Measurements from ENCODE around the gene HP1BP3.

HP1BP3 gene

GRCh38 chr1:20723537-20724363 lies 63.4 kb downstream of the HP1BP3 start:
- TF ChIP-seq CREB1 (IDR thresholded peaks at IDR 0.05; ENCODE audit: low read depth) (no peak), USF1 (IDR thresholded peaks at IDR 0.05) (no peak), REST (IDR thresholded peaks at IDR 0.05; ENCODE audit: low read depth) (no peak), YY1 (IDR thresholded peaks at IDR 0.05; ENCODE audit: low read depth) (no peak), NFIC (IDR thresholded peaks at IDR 0.05) (no peak), TEAD4 (IDR thresholded peaks at IDR 0.05) (no peak), EGR1 (IDR thresholded peaks at IDR 0.05) (no peak), FOXM1 (IDR thresholded peaks at IDR 0.05; ENCODE audit: borderline replicate concordance, low read depth) (no peak), TCF12 (IDR thresholded peaks at IDR 0.05; ENCODE audit: low read depth) (no peak), TAF1 (IDR thresholded peaks at IDR 0.05; ENCODE audit: low read depth) (no peak), RAD21 (IDR thresholded peaks at IDR 0.05; ENCODE audit: low read depth) (no peak)

GRCh38 chr1:20723159-20723536 lies 64.0 kb downstream of the HP1BP3 start:
- TF ChIP-seq USF1 (IDR thresholded peaks at IDR 0.05) (no peak), EP300 (IDR thresholded peaks at IDR 0.05; ENCODE audit: borderline replicate concordance) (no peak), NFIC (IDR thresholded peaks at IDR 0.05) (no peak), REST (IDR thresholded peaks at IDR 0.05; ENCODE audit: low read depth) (no peak), MAX (IDR thresholded peaks at IDR 0.05) (no peak), CEBPB (IDR thresholded peaks at IDR 0.05) (no peak), ZBTB7A (IDR thresholded peaks at IDR 0.05; ENCODE audit: low read depth) (no peak), EGR1 (IDR thresholded peaks at IDR 0.05) (no peak), TCF12 (IDR thresholded peaks at IDR 0.05; ENCODE audit: low read depth) (no peak), CREB1 (IDR thresholded peaks at IDR 0.05; ENCODE audit: low read depth) (no peak), FOXM1 (IDR thresholded peaks at IDR 0.05; ENCODE audit: borderline replicate concordance, low read depth) (no peak), YY1 (IDR thresholded peaks at IDR 0.05; ENCODE audit: low read depth) (no peak), RAD21 (IDR thresholded peaks at IDR 0.05; ENCODE audit: low read depth) (no peak), TAF1 (IDR thresholded peaks at IDR 0.05; ENCODE audit: low read depth) (no peak), TEAD4 (IDR thresholded peaks at IDR 0.05) (no peak)

- TF ChIP-seq EP300 (IDR thresholded peaks at IDR 0.05; ENCODE audit: borderline replicate concordance) (no peak), CEBPB (IDR thresholded peaks at IDR 0.05) (no peak), TEAD4 (IDR thresholded peaks at IDR 0.05) (no peak), NFIC (IDR thresholded peaks at IDR 0.05) (no peak), ZBTB7A (IDR thresholded peaks at IDR 0.05; ENCODE audit: low read depth) (no peak), RAD21 (IDR thresholded peaks at IDR 0.05; ENCODE audit: low read depth) (no peak)
Observed at GRCh38 chr1:20721117-20722061, 65.7 kb downstream of the HP1BP3 start.

- no peak for TF ChIP-seq TEAD4 (IDR thresholded peaks at IDR 0.05)
- no peak for TF ChIP-seq USF1 (IDR thresholded peaks at IDR 0.05)
- no peak for TF ChIP-seq EP300 (IDR thresholded peaks at IDR 0.05; ENCODE audit: borderline replicate concordance)
- no peak for TF ChIP-seq YY1 (IDR thresholded peaks at IDR 0.05; ENCODE audit: low read depth)
- TF ChIP-seq REST (IDR thresholded peaks at IDR 0.05; ENCODE audit: low read depth): no peak
- no peak for TF ChIP-seq NFIC (IDR thresholded peaks at IDR 0.05)
- TF ChIP-seq RAD21 (IDR thresholded peaks at IDR 0.05; ENCODE audit: low read depth): no peak
- TF ChIP-seq CREB1 (IDR thresholded peaks at IDR 0.05; ENCODE audit: low read depth): no peak
- no peak for TF ChIP-seq ZBTB7A (IDR thresholded peaks at IDR 0.05; ENCODE audit: low read depth)
- no peak for TF ChIP-seq TAF1 (IDR thresholded peaks at IDR 0.05; ENCODE audit: low read depth)
Observed at GRCh38 chr1:20720631-20721091, 66.4 kb downstream of the HP1BP3 start.
